H7 (cell line): ENCODE measurements around the gene PNCK. TPM values are rescaled to one million over a fixed set of nuclear protein-coding genes. Genes with fewer than 3 reads are reported as not detected.
A peak's percentile ranks its signal among the peaks of the same experiment; 100 is the strongest.
"Not testable (repeated sequence)": the region's sequence is repeated elsewhere in the genome, so short reads cannot be mapped to it uniquely, and the experiment has no call there.

Experiments used
- DNase-seq: peaks from one replicate; pipeline ENCODE4 v3.0.0; 2012
- H3K27me3 ChIP-seq: 2 replicates; pipeline ENCODE4 v1.6.0; 2011; ENCODE audit warnings: mild to moderate bottlenecking, low read length; ENCODE audit not compliant: control insufficient read depth, insufficient read depth
- H3K36me3 ChIP-seq: replicated peaks from 2 replicates; pipeline ENCODE4 v1.5.1; 2011; ENCODE audit warnings: low read length; ENCODE audit not compliant: control insufficient read depth, insufficient read depth
- H3K4me3 ChIP-seq: 2 replicates; pipeline ENCODE4 v1.5.1; 2011; ENCODE audit warnings: low read depth, mild to moderate bottlenecking, control low read depth, low read length, moderate library complexity; ENCODE audit not compliant: insufficient read depth
- total RNA-seq: library from RNA; depleted of rRNA; stranded (reverse); fragments of >200 nt; shearing (Covaris generic); gene quantifications from 2 replicates; pipeline ENCODE4 v1.2.3, GENCODE V29; 2014

PNCK gene
- total RNA-seq, 1 experiment from 2014 or later: 1.7 TPM

- DNase-seq: no peak
- Histone ChIP-seq H3K27me3 (no peaks in the 10 kb centered on the region), H3K36me3 (no peaks in the 10 kb centered on the region), H3K4me3 (no peak overlapping the region)
Observed at GRCh38 chrX:153693216-153694086, 19.8 kb upstream of the PNCK start.

- no peak for DNase-seq
- Histone ChIP-seq H3K4me3 (no peak overlapping the region), H3K36me3 (no peaks in the 10 kb centered on the region), H3K27me3 (no peaks in the 10 kb centered on the region)
Observed at GRCh38 chrX:153692611-153693156, 19.1 kb upstream of the PNCK start.

- no peaks in the 10 kb centered on the region for H3K27me3 ChIP-seq
- no peak for DNase-seq
- no peak overlapping the region for H3K4me3 ChIP-seq
- H3K36me3 ChIP-seq: no peaks in the 10 kb centered on the region
Observed at GRCh38 chrX:153692003-153692402, 18.4 kb upstream of the PNCK start.

GRCh38 chrX:153691032-153691827 lies 17.6 kb upstream of the PNCK start:
- not testable (repeated sequence) for DNase-seq, H3K27me3 ChIP-seq, H3K36me3 ChIP-seq, H3K4me3 ChIP-seq

- Histone ChIP-seq H3K27me3 (no peaks in the 10 kb centered on the region), H3K4me3 (no peak overlapping the region), H3K36me3 (no peaks in the 10 kb centered on the region)
- DNase-seq: no peak
Observed at GRCh38 chrX:153690466-153690865, 16.9 kb upstream of the PNCK start.

- no peaks in the 10 kb centered on the region for H3K36me3 ChIP-seq
- peak; percentile 82 for DNase-seq
Observed at GRCh38 chrX:153689654-153690465, 16.2 kb upstream of the PNCK start.

GRCh38 chrX:153688911-153689590 lies 15.4 kb upstream of the PNCK start:
- Histone ChIP-seq H3K36me3 (no peaks in the 10 kb centered on the region), H3K27me3 (no peaks in the 10 kb centered on the region), H3K4me3 (peak overlapping the region; percentile 45)
- DNase-seq: peak; percentile 77

More at GRCh38 chrX:153689654-153690465, 16.2 kb upstream of the PNCK start:
- H3K4me3 ChIP-seq: peak overlapping the region; percentile 21; the same call in 1 of the 2 replicates
- H3K27me3 ChIP-seq: no peaks in the 10 kb centered on the region

GRCh38 chrX:153688506-153688905 lies 14.9 kb upstream of the PNCK start:
- Histone ChIP-seq H3K4me3 (peak overlapping the region; percentile 45), H3K27me3 (no peaks in the 10 kb centered on the region), H3K36me3 (no peaks in the 10 kb centered on the region)
- no peak for DNase-seq

GRCh38 chrX:153688071-153688470 lies 14.5 kb upstream of the PNCK start:
- Histone ChIP-seq H3K27me3 (no peaks in the 10 kb centered on the region), H3K36me3 (no peaks in the 10 kb centered on the region), H3K4me3 (no peak overlapping the region)
- DNase-seq: no peak

- DNase-seq: peak; percentile 92
- Histone ChIP-seq H3K4me3 (peak within 1 kb of the TSS; percentile 45), H3K27me3 (no peaks in the 10 kb centered on the region), H3K36me3 (no peaks in the 10 kb centered on the region)
Observed at GRCh38 chrX:153687121-153688039, 13.8 kb upstream of the PNCK start, which contains the start of gene SLC6A8. Gene SLC6A8 (plus strand): TSS chrX:153687926. CDS start chrX:153688575, 649 bp downstream.

- H3K4me3 ChIP-seq: no peak overlapping the region
- no peaks in the 10 kb centered on the region for H3K27me3 ChIP-seq
- no peaks in the 10 kb centered on the region for H3K36me3 ChIP-seq
- no peak for DNase-seq
Observed at GRCh38 chrX:153686711-153687110, 13.1 kb upstream of the PNCK start.

- no peak overlapping the region for H3K4me3 ChIP-seq
Observed at GRCh38 chrX:153685751-153686696, 12.4 kb upstream of the PNCK start.

More at GRCh38 chrX:153685751-153686696, 12.4 kb upstream of the PNCK start:
- no peaks in the 10 kb centered on the region for H3K27me3 ChIP-seq
- no peaks in the 10 kb centered on the region for H3K36me3 ChIP-seq
- DNase-seq: no peak
